NCI-H2081 (cell line): ENCODE data around the gene CD164L2.
"Not testable (repeated sequence)": the region's sequence is repeated elsewhere in the genome, so short reads cannot be mapped to it uniquely, and the experiment has no call there.

Experiments used
- DNase-seq, 2 experiments: peaks; one replicate each; lab custom pipeline; 2025; lab: John Stamatoyannopoulos, UW

Gene CD164L2

DNA sequence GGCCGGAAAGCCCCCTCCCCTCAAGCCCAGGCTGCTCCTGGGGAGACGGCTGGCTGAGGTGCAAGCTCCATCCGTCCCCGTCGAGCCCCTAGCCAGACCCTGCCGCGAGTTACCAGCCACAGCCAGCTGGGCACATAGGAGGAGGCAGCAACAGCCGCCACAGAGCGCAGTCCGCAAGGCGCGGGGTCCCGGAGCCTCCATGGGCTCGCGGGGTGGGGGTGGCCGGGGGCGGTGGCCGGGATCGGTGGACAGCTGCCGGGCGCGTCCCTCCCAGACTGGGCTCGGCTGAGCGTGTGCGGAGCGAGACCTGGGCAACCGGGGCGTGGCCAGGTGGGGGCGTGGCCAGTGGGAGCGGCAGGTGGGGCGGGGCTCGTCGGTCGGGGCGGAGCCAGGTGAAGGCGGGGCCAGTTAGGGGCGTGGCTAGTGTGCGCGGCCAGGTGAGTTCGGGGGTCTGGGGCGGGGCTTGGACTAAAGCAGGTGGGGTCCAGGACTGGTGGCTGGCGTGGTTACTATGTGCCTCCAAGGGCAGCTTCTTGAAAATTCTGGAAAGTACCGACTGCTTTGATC, at the start of gene CD164L2:
CD164L2 (minus strand) TSS at position 295 of the 567 bp plus-strand sequence; CDS start at position 201, 94 bp downstream.
- no peak for DNase-seq

DNA sequence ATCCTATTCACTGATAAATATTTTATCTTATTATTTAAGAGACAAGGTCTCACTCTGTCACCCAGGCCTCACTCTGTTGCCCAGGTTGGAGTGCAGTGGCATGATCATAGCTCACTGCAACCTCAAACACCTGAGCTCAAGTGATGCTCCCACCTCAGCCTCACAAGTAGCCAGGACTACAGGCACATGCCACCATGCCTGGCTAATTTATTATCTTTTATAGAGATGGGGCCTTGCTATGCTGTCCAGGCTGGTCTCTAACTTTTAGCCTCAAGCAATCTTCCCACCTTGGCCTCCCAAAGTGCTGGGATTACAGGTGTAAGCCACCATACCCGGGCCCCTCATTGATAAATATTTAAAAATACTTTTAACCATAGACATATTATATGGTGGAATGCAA, 49.6 kb upstream of the CD164L2 start:
- not testable (repeated sequence) for DNase-seq

DNA sequence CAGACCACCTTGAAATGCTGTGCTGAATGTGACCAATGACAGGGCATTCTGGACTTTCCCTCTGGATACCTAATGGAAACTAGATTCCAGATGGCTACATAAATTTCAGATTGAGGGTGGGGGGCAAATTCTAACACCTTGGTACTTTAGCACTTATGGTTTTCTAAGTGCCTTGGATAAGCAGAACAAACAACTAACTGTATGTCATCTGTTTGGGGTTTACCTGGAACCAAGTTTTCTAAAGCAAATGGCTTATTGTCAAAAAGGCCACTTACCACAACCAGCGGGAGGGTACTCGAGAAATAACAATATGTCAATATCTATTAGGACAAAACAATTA, 48.4 kb upstream of the CD164L2 start:
- DNase-seq = no peak

DNA sequence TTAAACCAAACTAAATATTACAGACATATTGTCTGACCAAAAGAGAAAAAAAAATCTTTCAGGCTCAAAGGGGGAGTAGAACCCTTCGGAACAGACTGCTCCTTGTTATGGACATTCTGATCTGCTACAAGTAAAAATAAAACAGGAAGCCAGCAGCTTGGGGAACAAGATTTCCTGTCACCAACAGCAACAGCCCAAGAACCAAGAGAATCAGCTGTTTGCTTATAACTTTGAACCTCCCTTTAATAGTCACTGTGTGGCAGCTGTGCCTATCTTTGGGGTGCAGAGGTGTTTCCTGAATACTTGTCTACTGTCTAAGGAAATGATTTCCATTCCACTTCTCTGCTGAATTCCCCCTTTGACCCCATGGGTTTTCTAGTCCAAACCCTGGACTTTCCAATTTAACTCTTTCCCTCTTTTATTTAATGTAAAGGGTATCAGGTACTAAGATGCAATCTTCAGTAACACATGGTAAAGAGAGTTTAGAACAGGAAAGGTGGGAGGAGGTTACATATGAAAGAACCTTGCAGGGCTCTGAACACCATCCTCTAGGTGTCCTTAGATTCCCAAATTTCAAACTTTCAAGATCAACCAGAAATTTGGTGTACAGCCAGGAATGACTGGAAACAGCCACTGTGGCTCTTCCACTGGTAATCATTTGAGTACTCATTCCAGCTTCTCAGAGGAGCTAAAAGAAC, 47.9 kb upstream of the CD164L2 start:
- no peak for DNase-seq

DNA sequence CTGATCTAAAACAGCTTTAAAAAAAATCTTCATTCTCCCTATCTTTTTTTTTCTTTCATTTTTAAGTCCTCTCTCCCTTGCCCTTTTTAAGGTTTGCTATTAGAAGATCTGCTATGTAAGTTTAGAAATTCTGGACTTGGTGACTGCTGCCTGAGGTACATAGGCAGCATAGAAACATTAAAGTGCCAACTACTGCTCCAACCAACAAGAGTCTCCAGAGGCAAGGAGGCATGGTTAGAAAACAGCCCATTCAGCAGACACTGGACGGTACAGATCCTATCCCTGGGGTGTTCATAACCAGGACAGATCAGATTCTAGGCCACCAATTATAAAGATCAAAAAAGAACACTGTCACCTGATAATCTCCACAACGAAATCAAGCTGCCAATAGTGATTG, 45.9 kb upstream of the CD164L2 start:
- DNase-seq = no peak

DNA sequence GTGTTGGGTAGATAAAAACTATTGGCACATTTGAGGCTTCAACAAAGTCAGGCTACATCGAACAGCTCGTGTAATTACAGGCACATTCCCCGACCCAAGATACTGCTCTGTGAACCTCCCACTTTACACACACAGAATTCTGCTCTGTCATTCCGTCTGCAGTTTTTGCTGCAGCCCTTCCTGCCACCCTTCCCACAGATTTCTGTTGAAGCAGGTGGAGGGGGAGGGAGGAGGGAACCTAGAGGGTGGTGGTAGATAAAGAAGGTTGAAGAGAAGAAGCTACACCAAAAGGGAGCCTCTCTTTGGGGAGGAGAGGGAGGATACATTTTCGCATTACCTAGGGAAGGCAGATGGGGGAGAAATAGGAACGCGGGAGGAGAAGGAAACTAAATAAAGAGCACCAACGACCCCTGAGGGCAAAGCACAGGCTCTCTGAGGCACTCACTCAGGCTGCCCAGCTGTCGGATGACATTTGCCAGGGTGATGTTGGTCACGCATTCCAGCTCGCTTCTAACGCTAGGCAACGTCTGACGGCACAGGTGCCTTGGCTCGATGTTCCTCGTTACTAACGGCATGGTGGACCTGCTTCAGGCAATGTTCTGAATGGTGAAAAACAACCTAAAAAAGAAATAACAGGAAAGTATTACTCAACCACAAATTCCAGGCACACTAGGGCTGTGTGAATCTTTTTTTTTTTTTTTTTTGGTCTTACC, 45.3 kb upstream of the CD164L2 start:
- DNase-seq = peak; percentile 21 to 55

DNA sequence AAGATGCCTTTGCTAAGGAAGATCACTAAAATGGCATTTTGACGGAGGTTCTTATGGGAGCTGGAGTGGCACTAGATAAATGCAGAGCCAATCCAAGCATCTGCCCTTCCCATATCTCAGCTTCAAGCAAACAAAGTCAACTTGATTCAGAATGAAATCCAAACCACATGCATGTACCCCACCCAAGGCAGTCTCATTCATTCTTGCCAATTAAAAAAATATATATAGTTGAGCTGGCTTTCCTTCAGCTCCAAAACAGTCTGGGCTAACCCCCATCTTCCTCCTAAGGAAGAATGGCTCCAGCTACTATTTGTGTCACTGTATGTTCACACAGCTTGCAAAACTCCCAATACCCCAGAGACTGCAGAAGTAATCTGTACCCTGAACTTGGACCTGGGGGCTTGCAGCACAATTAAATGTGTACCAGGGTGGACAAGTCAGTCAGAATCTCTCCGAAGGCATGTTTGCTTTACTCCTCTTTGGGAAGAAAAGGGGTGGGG, 44.7 kb upstream of the CD164L2 start:
- DNase-seq = no peak

DNA sequence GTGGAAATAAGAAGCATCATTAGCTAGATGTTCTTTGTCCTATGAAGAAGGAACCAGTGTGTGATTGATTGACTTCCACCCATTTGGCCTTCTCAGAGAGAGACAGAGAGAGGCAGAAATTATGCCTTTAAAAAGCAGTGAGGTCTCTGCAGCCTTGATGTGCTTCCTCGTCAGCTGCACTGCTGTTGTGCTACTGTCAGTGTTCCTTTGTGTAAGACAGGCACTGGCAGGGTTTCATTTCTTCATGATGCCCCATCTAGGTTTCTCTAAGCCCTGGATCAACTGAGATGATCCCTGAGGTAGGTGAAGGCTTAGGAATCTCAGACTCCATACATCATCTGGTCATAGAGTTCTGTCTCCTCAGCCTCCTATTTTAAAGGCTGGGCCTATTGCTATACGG, 44.2 kb upstream of the CD164L2 start:
- no peak for DNase-seq

DNA sequence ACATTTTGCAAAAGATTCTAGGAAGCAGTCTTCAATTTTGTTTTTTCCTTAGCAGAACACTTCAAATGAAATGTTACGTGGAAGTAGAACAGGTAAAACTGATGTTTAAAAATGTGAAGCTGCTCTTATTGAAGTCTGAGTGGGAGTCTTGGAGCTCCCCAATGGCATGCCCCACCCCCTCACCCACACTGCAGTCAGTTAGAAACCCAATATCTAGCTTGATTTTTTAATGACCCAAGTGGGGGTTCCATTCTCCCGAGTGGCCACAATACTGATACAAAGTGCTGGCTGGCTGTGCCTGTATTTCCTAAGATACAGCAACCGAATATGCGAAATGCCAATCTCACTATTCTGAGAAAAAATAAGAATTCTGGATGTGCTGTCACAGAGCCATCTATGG, 40.6 kb upstream of the CD164L2 start:
- no peak for DNase-seq

DNA sequence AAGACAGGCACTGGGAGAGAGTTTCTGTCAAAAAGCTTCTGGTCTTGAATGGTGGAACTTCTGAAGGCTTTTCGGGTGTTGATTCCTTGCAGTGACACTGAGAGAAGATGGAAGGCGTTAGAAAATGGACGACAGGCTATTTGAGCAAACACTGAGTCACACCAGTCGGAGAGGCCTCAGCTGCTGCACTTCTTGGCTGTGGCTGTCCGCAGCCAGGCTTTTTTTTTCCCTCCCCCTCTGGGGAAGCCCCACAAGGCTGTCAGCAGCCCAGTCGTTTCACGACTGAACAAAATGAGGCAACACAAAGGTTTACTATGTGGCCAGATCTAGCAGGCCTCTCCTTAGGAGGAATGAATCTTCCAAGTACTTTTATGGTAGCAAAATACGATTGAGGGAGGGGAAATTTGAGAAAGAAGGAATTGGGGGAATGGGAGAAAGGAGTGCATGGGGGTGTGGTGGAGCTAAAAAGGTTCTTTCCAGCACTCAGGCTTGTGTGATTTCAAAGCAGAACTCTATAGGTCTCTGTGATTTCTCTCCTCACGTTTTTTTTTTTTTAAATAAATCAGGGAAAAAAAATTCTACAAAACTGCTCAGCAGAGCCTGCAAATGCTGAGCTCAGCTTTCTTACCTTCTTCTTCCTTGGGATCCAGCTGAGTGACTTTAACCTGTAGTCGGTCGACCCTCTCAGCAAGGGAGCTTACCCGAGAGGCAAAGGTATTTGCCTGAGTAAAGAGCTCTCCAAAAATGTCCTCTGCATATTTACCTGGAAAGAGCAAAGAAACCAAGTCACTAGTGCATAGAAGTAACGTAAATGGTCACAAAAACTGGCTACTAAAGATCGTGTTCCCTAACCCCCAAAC, 35.4 kb upstream of the CD164L2 start:
- no peak for DNase-seq

DNA sequence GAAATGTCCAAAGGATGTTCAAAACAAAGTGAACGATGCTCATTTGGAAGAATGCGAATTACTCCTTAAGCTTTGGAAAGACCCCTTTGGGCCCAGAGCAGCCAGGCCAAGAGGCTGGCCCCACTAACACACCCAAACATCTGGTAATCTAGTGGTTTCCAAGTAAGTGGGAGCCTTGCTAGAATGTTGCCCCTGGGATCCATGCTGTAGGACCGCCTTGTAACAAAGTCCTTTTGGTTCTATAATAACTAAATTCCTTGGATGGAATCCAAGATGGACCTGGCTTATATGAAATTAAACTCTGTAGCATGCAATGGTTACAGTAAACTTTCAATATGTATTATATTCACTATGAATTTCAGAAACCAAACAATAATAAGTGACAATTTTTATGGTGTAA, 34.6 kb upstream of the CD164L2 start:
- no peak for DNase-seq

DNA sequence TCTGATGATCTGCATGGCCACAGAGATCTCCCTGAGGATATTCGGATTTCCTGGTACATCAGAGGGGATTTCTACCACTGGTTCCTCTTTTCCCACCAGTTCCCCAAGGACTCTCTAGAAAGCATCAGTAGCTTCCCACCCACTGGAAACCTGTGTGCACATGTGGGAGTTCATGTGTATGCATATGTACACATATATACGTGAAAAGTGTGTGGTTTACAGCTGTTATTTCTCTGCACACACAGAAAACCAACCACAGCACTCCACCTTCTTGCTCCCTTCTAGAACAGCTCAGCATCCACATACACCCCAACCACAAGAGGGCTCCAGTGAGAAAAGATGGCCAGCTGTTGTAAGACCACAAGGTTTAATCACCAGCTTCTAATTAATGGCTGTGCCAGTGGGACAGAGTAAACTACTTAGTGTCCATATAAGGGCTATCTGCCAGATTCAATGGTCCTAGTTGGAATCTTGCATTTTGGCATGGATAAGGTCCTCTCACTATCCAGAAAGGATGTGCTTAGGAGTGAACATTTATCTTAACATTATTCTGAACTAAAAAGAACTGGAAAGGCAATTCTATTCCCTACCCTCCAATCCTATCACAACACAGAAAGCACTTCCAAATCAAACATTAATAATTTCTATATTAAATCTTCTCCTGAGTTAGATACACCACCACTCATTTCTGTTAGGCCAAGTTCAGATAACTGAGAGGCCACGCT, 33.4 kb upstream of the CD164L2 start:
- DNase-seq = peak; percentile 57 to 75

DNA sequence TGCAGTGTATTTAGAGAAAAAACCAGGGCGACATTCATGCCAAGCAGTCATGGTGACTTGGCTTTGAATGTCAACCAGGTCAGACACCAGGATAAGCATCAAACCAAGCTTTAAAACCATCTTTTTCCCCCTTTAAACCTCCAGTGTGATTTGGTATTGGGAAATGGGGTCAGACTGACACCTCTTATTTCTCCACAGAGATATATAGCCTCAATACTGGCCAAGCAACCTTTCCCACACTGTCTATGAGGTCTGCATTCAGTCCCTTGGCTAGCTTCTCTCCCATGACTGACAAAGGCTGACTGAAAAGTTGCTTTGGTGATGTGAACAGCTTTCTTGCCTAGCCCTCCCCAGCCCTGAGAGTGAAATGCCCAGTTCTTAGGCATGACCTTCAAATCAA, 31.0 kb upstream of the CD164L2 start:
- DNase-seq = no peak

DNA sequence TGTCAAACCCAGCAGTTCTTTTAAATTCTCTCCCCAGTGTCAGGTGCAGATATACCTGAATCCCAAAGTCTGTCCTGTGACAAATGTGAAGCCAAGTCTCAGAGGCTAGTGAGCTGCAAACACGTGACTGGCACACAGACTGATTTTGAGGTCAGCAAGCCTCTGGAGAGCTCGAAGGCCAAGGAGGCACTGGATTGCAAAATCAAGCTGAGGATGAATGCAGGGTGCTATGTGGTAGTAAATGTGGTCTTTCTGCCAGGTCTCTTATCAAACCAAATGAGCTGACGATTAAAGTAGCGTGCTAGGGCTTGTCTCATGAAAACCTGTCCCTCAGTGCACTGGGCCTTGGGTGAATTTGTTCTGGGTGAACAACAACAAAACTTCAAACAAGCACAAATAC, 29.9 kb upstream of the CD164L2 start:
- DNase-seq = no peak

DNA sequence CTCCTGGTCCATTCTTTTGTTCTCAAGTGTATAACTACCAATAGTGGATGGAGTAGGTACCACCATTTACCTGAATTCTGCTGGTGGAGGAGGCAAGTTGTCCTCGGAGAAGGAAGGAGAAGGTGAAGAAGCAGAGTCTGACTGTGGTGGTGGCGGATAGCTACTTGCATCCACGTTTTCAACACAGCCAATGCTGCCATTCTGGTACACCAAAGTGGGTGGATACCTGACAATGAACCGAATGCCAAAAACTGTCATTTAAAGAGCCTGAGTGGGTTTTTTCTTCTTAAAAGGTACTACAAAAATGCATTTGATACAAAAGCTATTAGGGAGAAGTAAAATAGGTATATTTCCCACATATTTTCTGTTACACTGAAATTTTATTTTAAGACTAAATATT, 29.4 kb upstream of the CD164L2 start:
- DNase-seq = no peak

DNA sequence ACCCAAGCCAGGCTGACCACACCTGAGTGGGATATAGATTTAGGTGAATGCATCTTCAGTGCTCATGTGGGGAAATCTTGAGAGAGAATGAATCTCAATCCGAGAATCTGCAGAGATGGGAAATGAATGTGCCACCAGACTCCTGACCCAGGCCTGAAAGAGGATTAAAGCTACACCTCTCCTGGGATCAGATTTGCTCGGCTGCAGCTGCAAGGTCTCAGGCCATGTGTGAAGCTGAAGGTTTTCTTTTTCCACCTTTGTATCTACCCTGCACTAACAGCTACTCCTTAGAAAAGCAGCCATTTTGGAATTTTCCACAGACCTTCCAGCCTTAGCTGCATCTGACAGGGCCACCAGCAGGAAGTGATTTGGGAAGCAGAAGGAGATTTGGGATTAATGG, 27.6 kb upstream of the CD164L2 start:
- no peak for DNase-seq

DNA sequence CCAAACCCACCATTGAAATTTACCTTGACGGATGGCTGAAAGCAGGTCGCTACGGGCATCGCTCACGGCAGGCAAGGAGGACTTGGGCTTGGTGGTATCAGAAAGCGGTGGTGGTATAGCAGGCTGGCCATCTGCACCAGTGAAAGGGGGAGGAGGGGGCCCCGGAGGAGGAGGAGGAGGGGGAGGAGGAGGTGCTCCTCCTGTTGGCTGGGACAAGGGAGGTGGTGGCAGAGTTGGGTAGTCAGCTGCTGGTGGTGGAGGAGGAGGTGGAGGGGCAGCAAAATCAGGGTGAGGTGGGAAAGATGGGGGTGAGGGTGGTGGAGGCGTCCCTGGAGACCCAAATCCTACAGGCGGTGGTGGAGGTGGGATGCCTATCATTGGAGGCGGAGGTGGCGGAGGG, 26.5 kb upstream of the CD164L2 start:
- DNase-seq = no peak

DNA sequence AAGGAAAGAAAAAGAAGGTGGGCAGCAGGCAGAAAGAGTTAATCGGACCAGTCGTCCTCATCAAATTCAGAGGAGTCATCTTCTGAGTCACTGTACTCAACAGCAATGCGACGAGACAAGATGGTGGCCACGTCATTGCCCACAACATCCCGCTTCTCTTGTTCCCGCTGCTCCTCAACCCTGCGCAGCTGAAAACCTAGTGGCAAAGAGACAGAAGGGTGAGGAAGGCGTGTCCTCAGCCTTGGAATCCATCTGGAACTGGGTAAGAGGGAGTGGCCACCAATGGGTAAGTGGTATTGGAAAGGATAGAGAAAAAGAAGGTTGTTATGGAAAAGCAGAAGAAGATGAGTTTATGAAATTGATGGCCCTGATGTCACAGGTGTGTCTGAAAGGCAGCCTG, 25.0 kb upstream of the CD164L2 start:
- DNase-seq = no peak

DNA sequence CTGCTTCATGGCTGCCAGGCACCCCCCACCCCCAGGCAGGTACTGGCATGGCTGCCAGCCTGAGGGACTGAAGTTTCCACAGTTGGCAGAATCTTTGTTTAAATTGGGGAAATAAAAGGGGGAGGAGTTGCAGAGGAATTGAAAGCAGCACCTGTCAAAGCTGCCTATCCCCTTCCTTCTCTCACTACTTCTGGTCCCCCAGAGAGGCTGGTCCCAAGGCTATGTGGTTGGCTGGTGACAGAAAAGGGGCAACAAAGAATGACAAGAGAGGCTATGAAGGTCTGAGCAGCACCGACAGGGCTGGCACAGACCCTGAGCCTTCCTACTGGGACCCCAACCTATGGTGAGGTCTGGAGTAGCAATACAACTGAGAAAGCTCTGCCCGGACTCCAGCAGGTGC, 23.7 kb upstream of the CD164L2 start:
- not testable (repeated sequence) for DNase-seq

DNA sequence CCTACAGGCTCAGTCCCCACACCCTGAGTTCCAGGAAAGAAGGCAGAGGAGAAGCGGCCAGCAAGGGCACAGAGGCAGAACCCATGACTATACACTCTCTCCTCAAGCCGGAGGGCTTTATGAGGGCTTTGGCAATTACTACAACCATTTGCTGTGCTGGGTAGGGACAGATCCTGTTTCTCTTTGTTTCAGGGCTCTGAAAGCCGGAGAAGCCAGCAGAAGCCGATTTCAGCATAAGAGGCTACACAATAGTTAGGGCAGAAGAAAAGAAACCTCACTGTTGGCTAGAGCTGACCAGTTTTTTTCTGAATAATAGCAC, 23.2 kb upstream of the CD164L2 start:
- DNase-seq = no peak

DNA sequence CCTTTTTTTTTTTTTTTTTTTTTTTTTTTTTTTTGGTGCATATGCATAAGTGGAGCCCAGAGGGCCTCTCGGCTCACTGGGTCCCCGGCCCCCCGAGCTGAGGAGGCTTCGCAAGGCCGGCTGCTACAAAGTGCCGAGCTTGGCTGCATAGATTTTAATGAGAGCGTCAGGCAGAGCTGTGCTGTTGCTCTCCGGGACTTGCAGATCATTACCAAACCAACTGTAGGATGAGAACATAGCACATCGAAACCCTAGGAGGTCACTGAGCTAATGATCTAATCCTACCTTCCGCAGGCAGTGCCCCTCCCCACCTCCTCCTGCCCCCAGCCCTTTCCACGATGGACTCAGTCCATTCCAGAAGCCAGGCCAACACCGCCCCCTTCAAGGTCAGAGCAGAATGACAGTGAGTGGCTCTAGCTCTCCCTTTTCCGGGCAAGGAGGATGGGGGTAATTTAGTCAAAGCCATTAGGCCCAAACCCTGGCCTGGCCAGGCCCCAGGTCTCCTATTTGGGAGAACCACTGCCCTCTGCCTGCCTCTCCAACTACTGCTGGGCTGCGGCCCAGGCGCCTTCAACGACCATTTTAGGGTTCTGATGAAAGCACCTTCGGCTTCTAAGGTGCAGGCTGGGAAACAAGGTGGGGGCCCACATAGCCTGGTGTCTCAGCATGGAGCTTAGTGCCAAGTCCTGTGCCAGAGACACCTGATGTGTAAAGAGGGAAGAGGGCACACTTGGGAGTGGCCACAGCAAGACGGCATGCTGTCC, 22.6 kb upstream of the CD164L2 start:
- not testable (repeated sequence) for DNase-seq
